Effector memory CD8-positive, alpha-beta T cell (primary cell): ENCODE measurements around the gene PDE3A.

ENCODE experiments used
- ATAC-seq: fragments of 150-1000 bp; cut with Tn5 transposase; replicated peaks from 2 replicates; pipeline ENCODE4 v1.10.0; 2021; ENCODE audit warnings: mild to moderate bottlenecking, moderate library complexity
- DNase-seq, 3 experiments: peaks; one replicate each; pipeline ENCODE4 v3.0.0; 2021
- H3K27ac Mint-ChIP-seq, 2 donors: one replicate each; pipeline ENCODE4 v1.8.0; 2022; ENCODE audit warnings: mild to moderate bottlenecking in 2 of 2, mixed read lengths in 2 of 2, moderate library complexity in 2 of 2
- H3K27me3 Mint-ChIP-seq, 2 donors: one replicate each; pipeline ENCODE4 v1.8.0; 2022; ENCODE audit warnings: mixed read lengths in 2 of 2
- H3K36me3 Mint-ChIP-seq: one replicate; pipeline ENCODE4 v1.8.0; 2022; ENCODE audit warnings: mild to moderate bottlenecking, moderate library complexity, mixed read lengths; ENCODE audit not compliant: insufficient read depth
- H3K4me1 Mint-ChIP-seq, 2 donors: one replicate each; pipeline ENCODE4 v1.8.0; 2022; ENCODE audit warnings: low read depth in 2 of 2, mixed read lengths in 2 of 2
- H3K4me3 Mint-ChIP-seq, 2 donors: one replicate each; pipeline ENCODE4 v1.8.0; 2022; ENCODE audit warnings: mild to moderate bottlenecking in 2 of 2, mixed read lengths in 2 of 2, moderate library complexity in 2 of 2
- H3K9me3 Mint-ChIP-seq, 2 donors: one replicate each; pipeline ENCODE4 v1.8.0; 2022; ENCODE audit warnings: mixed read lengths in 2 of 2

The PDE3A gene

DNA sequence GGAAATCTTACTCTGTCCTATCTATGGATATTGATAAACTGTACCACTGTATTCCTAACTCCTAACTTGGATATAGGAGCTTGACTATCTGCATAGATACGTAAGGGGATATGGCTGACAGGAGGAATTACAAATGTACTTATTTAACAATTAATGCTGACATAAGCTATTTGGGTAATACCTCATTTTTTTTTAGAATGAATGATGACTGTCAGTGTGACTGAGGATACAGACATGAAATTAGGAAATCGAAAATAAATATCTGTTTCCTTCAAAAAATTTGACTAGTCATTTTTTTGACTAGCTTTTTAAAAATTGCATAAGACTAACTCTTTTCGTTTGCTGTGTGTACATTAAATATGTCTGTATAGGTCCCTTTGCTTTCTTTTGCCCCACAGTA lies 74.9 kb downstream of the PDE3A start:
- no peak overlapping the region for H3K27ac Mint-ChIP-seq
- no peak for DNase-seq
- no peaks in the 10 kb centered on the region for H3K36me3 Mint-ChIP-seq
- no peak overlapping the region for H3K4me3 Mint-ChIP-seq
- no peaks in the 10 kb centered on the region for H3K4me1 Mint-ChIP-seq
- no peaks in the 10 kb centered on the region for H3K27me3 Mint-ChIP-seq
- ATAC-seq: no peak
- peaks cover 0 to 7% of the 10 kb centered on the region in 2 donors for H3K9me3 Mint-ChIP-seq

DNA sequence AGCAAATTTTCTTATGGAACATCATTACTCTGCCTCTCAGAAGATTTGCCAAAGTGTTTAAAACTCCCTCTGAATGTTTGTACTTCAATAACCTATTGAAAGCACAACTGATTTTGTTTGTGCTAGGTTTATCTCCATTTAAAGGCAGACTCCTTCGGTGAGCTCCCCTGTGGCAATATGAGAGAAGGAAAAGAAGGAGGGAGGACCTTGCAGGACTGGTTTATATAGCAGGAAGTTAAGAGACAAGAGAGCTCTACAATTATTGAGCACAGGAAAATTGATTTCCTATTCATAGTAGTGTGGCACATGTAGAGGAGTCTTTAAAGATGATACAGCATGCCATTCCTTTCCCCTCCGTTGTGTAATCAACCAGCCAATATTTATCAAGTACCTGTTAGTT lies 75.5 kb downstream of the PDE3A start:
- Mint-ChIP-seq H3K27me3 (no peaks in the 10 kb centered on the region), H3K4me3 (no peak overlapping the region)

DNA sequence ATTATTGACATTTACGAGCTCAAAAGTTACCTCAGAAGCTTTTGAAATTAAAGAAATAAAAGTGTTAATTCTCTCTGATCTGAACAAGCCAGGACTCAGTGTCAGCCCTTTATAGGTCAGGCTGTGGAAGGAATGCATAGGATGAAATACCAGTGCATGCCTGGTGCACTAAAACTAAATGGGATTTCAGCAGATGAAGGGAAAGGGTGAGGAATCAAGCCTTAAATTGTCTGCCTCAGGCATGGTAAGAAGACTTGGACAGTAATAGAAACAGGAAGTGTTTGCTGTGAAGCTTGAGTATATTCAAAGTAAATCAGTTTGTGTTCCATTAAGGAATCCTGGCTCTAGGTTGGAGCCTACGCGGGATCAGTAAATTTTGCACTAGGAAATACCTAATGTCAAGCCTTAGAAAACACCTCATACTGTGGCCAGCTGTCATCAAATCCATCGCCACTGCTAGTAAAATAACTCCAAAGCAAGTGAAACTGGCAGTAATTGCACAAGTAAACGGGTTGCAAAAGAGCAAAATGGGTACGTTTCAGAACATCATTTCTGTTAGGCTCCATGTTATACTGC lies 76.3 kb downstream of the PDE3A start:
- DNase-seq (no peak), ATAC-seq (no peak)
- Mint-ChIP-seq H3K4me1 (no peaks in the 10 kb centered on the region), H3K4me3 (no peak overlapping the region), H3K27me3 (no peaks in the 10 kb centered on the region), H3K9me3 (peaks cover 0 to 7% of the 10 kb centered on the region in 2 donors), H3K27ac (no peak overlapping the region), H3K36me3 (no peaks in the 10 kb centered on the region)

More for the DNA sequence above, 75.5 kb downstream of the PDE3A start:
- Mint-ChIP-seq H3K4me1 (no peaks in the 10 kb centered on the region), H3K9me3 (peaks cover 0 to 7% of the 10 kb centered on the region in 2 donors), H3K27ac (no peak overlapping the region), H3K36me3 (no peaks in the 10 kb centered on the region)
- DNase-seq: no peak
- ATAC-seq: no peak

DNA sequence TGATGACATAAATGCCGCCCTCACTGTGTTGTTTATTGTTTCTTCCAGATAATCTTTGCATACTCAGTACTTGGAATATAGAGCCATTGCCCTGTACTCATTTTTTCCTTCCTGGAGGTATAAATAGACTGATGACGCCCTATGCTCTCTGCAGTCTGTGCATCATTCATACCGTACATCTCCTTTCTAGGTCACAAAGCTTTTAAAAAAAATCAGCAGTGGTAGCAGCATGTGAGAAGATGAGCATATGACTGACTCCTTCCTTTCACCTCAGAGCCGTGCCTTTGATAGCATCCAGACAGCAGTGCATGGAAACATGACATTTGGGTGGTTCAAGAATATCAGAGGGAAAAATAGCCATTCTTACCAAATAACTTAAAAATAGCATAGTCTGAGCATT lies 77.3 kb downstream of the PDE3A start:
- peaks cover 0 to 7% of the 10 kb centered on the region in 2 donors for H3K9me3 Mint-ChIP-seq
- no peaks in the 10 kb centered on the region for H3K4me1 Mint-ChIP-seq
- H3K4me3 Mint-ChIP-seq: no peak overlapping the region
- H3K27me3 Mint-ChIP-seq: no peaks in the 10 kb centered on the region
- H3K27ac Mint-ChIP-seq: no peak overlapping the region
- ATAC-seq (no peak), DNase-seq (no peak)
- H3K36me3 Mint-ChIP-seq: no peaks in the 10 kb centered on the region

DNA sequence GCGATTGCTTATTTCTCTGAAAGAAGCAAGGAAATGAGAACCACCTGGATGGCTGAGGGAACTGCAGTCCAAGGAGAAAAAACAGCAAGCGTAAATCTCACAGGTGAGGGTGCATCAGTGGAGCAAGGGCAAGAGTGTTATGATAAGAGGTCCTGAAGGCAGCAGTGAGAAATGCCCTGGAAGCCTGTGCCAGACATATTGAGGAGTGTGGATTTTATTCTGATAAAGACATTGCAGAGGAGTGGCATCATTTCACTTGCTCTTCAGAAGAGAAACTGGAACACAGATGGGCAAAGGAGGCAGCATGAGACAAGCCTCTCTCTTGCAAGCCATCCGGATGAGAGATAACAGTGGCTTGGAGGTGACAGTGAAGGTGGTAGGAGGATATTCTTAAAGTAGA lies 78.5 kb downstream of the PDE3A start:
- Mint-ChIP-seq H3K4me1 (no peaks in the 10 kb centered on the region), H3K27me3 (no peaks in the 10 kb centered on the region), H3K9me3 (peaks cover 0 to 7% of the 10 kb centered on the region in 2 donors), H3K36me3 (no peaks in the 10 kb centered on the region), H3K27ac (no peak overlapping the region), H3K4me3 (no peak overlapping the region)
- no peak for ATAC-seq
- DNase-seq: no peak

DNA sequence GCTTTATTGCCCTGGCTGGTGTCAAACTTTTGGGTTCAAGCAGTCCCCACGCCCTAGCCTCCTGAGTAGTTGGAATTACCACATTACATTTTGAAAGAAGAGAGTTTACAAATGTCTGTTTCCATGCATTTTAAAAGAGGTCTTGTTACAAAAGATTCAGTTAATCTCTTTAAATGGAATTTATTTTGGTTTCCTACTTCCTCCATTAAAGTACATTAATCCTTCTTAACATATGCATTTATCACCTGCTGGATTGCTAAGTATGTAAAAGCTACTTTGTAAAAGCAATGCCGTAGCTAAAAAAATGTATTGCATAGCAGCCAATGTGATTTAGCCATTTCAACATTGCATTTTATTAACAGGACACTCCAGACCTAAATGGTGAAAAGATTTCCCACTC lies 80.4 kb downstream of the PDE3A start:
- DNase-seq (no peak), ATAC-seq (no peak)
- no peaks in the 10 kb centered on the region for H3K36me3 Mint-ChIP-seq
- H3K27me3 Mint-ChIP-seq: no peaks in the 10 kb centered on the region
- H3K27ac Mint-ChIP-seq: no peak overlapping the region
- peaks cover under 1 to 7% of the 10 kb centered on the region in 2 donors for H3K9me3 Mint-ChIP-seq
- H3K4me1 Mint-ChIP-seq: no peaks in the 10 kb centered on the region
- H3K4me3 Mint-ChIP-seq: no peak overlapping the region

DNA sequence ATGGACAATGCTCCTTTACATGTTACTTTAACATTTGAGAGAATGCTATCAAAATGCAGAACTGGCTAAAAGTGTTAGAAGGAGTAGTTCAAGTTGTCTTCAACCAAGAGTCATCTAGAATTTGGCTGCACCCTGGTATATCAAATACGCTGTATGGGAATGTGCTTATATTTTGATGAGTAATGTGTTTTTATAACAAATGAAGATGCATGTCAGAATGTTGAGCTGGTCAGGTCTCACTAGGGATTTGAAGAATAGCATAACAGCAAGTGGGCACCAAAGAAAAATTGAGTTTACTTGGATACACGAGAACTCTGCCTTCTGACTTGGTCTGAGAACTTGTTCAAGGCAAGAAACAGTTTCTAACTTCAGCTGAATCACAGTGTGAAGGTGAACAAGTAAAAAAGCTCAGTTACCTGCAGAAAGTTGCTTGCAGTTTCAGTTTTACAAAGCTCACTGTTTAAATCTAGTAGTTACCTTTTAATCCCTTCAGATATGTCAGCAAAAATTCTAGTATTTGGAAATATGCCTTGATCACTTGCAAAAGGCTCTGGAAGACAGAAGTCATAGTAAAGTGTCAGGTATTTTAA lies 82.3 kb downstream of the PDE3A start:
- ATAC-seq: no peak
- H3K4me3 Mint-ChIP-seq: no peak overlapping the region
- no peak for DNase-seq
- H3K27ac Mint-ChIP-seq: no peak overlapping the region
- no peaks in the 10 kb centered on the region for H3K27me3 Mint-ChIP-seq
- H3K4me1 Mint-ChIP-seq: no peaks in the 10 kb centered on the region
- peaks cover 4 to 7% of the 10 kb centered on the region in 2 donors for H3K9me3 Mint-ChIP-seq
- H3K36me3 Mint-ChIP-seq: no peaks in the 10 kb centered on the region

DNA sequence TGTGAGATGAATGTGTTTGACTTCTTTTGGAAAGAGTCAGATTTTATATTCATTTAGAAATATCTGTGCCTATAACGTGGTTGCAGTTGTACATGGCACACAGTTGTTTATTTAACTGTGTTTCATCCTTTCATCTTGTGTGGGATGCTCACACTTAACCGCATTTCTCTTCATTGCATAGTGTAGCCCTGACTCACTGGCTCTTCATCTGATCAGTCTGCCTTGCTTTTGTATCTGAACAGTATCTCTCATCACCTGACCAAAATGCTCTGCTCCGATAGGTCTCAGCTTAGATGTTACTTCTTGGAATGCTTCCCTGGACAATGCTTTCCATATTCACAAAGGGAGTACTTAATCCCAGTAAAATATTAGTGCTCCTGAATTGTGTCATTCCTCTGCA lies 83.4 kb downstream of the PDE3A start:
- Mint-ChIP-seq H3K4me1 (no peaks in the 10 kb centered on the region), H3K9me3 (peaks cover 4 to 7% of the 10 kb centered on the region in 2 donors), H3K27ac (peak overlapping the region in 1 of 2 donors; percentile 18), H3K27me3 (no peaks in the 10 kb centered on the region), H3K4me3 (no peak overlapping the region), H3K36me3 (no peaks in the 10 kb centered on the region)
- ATAC-seq: no peak
- DNase-seq: no peak

DNA sequence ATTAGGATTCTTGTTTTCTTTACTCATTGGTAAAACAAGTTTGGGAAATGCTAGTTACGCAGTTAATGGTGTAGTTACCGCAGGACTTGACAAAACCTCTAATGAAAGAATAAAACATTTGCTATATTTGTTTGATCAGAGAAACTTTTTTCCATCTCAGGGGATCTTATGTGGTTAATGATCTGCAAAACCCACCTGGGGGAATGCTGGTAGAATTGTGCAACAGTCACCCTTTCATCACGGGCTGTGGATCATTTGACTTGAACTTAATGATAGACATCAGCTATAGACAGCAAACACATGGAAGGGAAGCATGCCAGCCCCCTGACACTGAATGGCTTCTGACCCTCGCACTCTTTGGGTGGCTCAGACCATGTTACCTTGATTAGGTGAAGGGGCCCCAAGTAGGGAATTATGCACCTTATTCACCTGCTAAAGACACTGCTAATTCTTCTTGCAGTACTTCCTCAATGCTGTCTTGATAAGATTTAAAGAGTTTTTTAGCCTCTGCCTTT lies 84.2 kb downstream of the PDE3A start:
- Mint-ChIP-seq H3K27ac (no peak overlapping the region), H3K9me3 (peaks cover 4 to 5% of the 10 kb centered on the region in 2 donors), H3K4me3 (no peak overlapping the region), H3K36me3 (no peaks in the 10 kb centered on the region), H3K27me3 (no peaks in the 10 kb centered on the region), H3K4me1 (no peaks in the 10 kb centered on the region)
- ATAC-seq (no peak), DNase-seq (no peak)

DNA sequence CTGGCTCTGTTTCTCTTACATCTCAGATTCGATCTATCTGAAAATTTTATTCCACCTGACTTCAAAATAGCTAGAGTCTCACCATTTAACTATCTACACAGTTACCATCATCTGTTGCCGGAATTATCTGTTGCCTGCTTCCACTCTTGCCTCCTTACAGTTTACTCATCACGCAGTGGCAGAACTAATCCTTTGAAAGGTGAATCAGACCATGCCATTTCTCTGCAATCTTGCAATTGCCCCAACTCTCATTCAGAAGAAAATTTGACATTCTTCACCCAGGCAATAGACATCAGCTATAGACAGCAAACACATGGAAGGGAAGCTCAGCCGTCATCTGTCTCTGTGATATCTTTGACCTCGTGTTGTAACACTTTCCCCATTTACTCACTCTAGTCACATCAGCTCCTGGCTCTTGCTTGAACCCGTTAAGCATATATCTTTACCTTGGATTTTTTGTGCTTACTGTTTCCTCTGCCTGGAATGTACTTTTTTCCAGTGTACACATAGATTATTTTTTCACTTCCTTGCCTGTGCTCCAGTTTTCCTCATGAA lies 85.5 kb downstream of the PDE3A start:
- H3K4me3 Mint-ChIP-seq: no peak overlapping the region
- no peak for ATAC-seq

DNA sequence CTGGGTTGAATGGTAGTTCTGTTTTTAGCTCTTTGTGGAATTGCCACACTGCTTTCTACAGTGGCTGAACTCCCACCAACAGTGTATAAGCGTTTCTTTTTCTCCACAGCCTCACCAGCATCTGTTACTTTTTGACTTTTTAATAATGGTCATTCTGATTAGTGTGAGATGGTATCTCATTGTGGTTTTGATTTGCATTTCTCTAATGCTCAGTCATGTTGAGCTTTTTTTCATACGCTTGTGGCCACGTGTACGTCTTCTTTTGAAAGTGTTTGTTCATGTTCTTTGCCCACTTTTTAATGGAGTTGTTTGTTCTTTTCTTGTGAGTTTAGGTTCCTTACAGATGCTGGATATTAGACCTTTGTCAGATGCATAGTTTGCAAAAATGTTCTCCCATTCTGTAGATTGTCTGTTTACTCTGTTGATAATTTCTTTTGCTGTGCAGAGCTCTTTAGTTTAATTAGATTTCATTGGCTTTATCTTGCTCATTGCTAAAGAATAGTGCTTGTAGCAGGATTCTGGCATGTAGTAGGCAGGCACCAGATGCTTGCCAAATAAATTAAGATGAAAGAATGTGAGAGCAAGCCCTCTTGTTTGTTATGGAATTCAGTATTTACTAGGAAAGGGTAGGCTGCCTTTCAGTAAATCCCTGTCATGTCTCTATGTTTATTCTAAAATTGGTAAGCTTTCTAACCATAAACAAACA lies 86.8 kb downstream of the PDE3A start:
- Mint-ChIP-seq H3K4me3 (no peak overlapping the region), H3K4me1 (no peaks in the 10 kb centered on the region), H3K27me3 (no peaks in the 10 kb centered on the region)

More for the DNA sequence above, 85.5 kb downstream of the PDE3A start:
- Mint-ChIP-seq H3K9me3 (peaks cover 0 to 4% of the 10 kb centered on the region in 2 donors), H3K36me3 (no peaks in the 10 kb centered on the region), H3K4me1 (no peaks in the 10 kb centered on the region), H3K27me3 (no peaks in the 10 kb centered on the region), H3K27ac (no peak overlapping the region)
- no peak for DNase-seq

DNA sequence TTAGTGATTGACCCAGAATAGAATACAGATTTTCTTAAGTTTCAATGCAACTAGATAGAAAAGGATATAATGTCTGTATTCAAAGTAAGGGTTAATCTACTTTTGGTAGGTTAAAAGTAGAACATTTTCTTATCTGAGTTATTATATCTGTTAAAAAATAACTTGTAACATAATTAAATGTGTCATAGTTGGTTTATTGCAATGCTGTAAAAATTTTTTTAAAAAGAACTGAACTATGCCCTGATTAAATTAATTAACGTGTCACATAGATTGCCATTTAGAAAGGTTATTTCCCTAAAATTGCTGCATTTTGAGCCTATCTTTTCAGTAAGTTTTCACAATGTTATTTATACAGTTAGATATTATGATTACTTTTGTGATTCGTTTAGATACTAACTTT lies 89.2 kb downstream of the PDE3A start:
- no peak for DNase-seq
- no peak overlapping the region for H3K27ac Mint-ChIP-seq
- no peak overlapping the region for H3K4me3 Mint-ChIP-seq
- H3K9me3 Mint-ChIP-seq: peaks cover 0 to 4% of the 10 kb centered on the region in 2 donors
- H3K27me3 Mint-ChIP-seq: no peaks in the 10 kb centered on the region
- no peak for ATAC-seq
- H3K4me1 Mint-ChIP-seq: no peaks in the 10 kb centered on the region
- H3K36me3 Mint-ChIP-seq: no peaks in the 10 kb centered on the region

More for the DNA sequence above, 86.8 kb downstream of the PDE3A start:
- DNase-seq: no peak
- Mint-ChIP-seq H3K9me3 (peaks cover 0 to 4% of the 10 kb centered on the region in 2 donors), H3K36me3 (no peaks in the 10 kb centered on the region), H3K27ac (no peak overlapping the region)
- ATAC-seq: no peak

DNA sequence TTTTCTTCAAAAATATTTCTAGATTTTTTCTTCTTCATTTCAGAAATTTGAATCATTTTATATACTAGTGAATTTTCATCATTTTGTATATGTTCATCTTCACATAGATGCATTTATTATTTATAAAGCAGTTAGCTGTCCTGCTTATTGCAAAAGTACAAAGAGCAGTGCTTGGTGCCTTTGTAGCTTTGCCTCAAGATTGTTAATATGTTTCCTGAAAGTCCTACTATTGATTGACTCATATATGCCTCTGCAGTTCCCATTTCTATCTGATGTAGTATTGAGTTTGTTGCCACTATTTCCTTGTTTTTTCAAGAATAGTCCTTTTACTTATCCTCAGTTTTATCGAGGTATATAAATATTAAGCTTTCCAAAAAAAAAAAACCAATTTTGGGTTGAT lies 89.7 kb downstream of the PDE3A start:
- no peaks in the 10 kb centered on the region for H3K4me1 Mint-ChIP-seq
- no peaks in the 10 kb centered on the region for H3K27me3 Mint-ChIP-seq
- ATAC-seq (no peak), DNase-seq (no peak)
- no peak overlapping the region for H3K27ac Mint-ChIP-seq
- no peak overlapping the region for H3K4me3 Mint-ChIP-seq
- no peaks in the 10 kb centered on the region for H3K36me3 Mint-ChIP-seq
- peaks cover 0 to 4% of the 10 kb centered on the region in 2 donors for H3K9me3 Mint-ChIP-seq

DNA sequence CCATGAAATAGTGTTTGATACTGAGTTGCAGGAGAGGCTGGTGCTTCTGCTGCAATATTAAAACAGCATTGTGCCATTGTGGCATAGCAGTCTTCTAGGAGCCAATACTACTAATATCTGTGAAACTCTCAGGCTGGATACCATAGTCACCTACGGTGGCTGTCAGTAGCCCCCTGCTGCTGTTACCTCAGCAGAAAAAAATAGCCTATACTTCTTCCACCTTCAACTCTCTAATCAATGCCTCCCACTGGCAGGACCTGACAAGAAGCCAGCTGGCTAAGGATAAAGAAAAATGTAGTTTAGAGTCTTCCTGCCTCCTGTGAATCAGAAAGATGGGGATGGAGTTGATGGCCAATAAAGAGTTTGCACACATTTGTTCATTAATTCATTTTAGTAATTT lies 91.6 kb downstream of the PDE3A start:
- no peaks in the 10 kb centered on the region for H3K4me1 Mint-ChIP-seq
- H3K27me3 Mint-ChIP-seq: no peaks in the 10 kb centered on the region
- H3K4me3 Mint-ChIP-seq: no peak overlapping the region
- no peaks in the 10 kb centered on the region for H3K9me3 Mint-ChIP-seq
- H3K36me3 Mint-ChIP-seq: no peaks in the 10 kb centered on the region
- DNase-seq (no peak), ATAC-seq (no peak)
- no peak overlapping the region for H3K27ac Mint-ChIP-seq
